H9 (cell line): ENCODE data around the gene MAPK13. TPM values are rescaled to one million over a fixed set of nuclear protein-coding genes. Genes with fewer than 3 reads are reported as not detected.

Experiments used
- DNase-seq: peaks from one replicate; pipeline ENCODE4 v3.0.0-alpha.2; 2017
- H2AFZ ChIP-seq: one replicate; pipeline ENCODE4 v1.6.1; 2013; ENCODE audit warnings: mild to moderate bottlenecking, low read length, control low read depth, moderate library complexity
- H2AK5ac ChIP-seq: 2 replicates; pipeline ENCODE4 v1.6.1; 2013; ENCODE audit warnings: low read length, control low read depth, mixed read lengths; ENCODE audit not compliant: insufficient read length
- H2BK120ac ChIP-seq: one replicate; pipeline ENCODE4 v1.6.1; 2013; ENCODE audit warnings: low read depth, mild to moderate bottlenecking, low read length, control low read depth, inconsistent platforms; ENCODE audit not compliant: poor library complexity, severe bottlenecking
- H2BK12ac ChIP-seq: 2 replicates; pipeline ENCODE4 v1.6.1; 2013; ENCODE audit warnings: low read length, control low read depth, mixed read lengths, low read depth; ENCODE audit not compliant: insufficient read length
- H2BK15ac ChIP-seq: 2 replicates; pipeline ENCODE4 v1.6.1; 2013; ENCODE audit warnings: low read depth, low read length, control low read depth
- H2BK20ac ChIP-seq: one replicate; pipeline ENCODE4 v1.6.1; 2013; ENCODE audit warnings: low read depth, mild to moderate bottlenecking, low read length, control low read depth, inconsistent platforms; ENCODE audit not compliant: poor library complexity, severe bottlenecking
- H2BK5ac ChIP-seq: 2 replicates; pipeline ENCODE4 v1.6.1; 2013; ENCODE audit warnings: low read length, control low read depth, mixed read lengths; ENCODE audit not compliant: insufficient read length
- H3K14ac ChIP-seq: 2 replicates; pipeline ENCODE4 v1.6.1; 2013; ENCODE audit warnings: low read length, control low read depth; ENCODE audit not compliant: insufficient read depth
- H3K18ac ChIP-seq: 2 replicates; pipeline ENCODE4 v1.6.1; 2013; ENCODE audit warnings: low read depth, mild to moderate bottlenecking, mixed read lengths, low read length, control low read depth; ENCODE audit not compliant: insufficient read length
- H3K23ac ChIP-seq: 2 replicates; pipeline ENCODE4 v1.6.1; 2013; ENCODE audit warnings: low read length, control low read depth, mixed read lengths, low read depth; ENCODE audit not compliant: insufficient read length
- H3K23me2 ChIP-seq: 2 replicates; pipeline ENCODE4 v1.6.1; 2013; ENCODE audit warnings: low read depth, mild to moderate bottlenecking, mixed read lengths, low read length, control low read depth; ENCODE audit not compliant: insufficient read length, poor library complexity, severe bottlenecking
- H3K27ac ChIP-seq: 2 replicates; pipeline ENCODE4 v1.5.1; 2013; ENCODE audit warnings: low read length, control low read depth, mixed read lengths, low read depth; ENCODE audit not compliant: insufficient read length
- H3K27me3 ChIP-seq: 2 replicates; pipeline ENCODE4 v1.6.1; 2013; ENCODE audit warnings: low read length, control low read depth, inconsistent platforms; ENCODE audit not compliant: insufficient read depth
- H3K4ac ChIP-seq: 2 replicates; pipeline ENCODE4 v1.6.1; 2013; ENCODE audit warnings: low read depth, mild to moderate bottlenecking, control low read depth, inconsistent platforms, low read length, moderate library complexity
- H3K4me1 ChIP-seq: 2 replicates; pipeline ENCODE4 v1.6.1; 2013; ENCODE audit warnings: low read length, control low read depth, inconsistent platforms; ENCODE audit not compliant: insufficient read depth
- H3K4me2 ChIP-seq: 2 replicates; pipeline ENCODE4 v1.6.1; 2013; ENCODE audit warnings: low read length, control low read depth, mixed read lengths; ENCODE audit not compliant: insufficient read length, insufficient read depth
- H3K56ac ChIP-seq: 2 replicates; pipeline ENCODE4 v1.6.1; 2013; ENCODE audit warnings: low read depth, mild to moderate bottlenecking, mixed read lengths, low read length, control low read depth; ENCODE audit not compliant: insufficient read length
- H3K79me1 ChIP-seq: 2 replicates; pipeline ENCODE4 v1.6.1; 2013; ENCODE audit warnings: low read depth, mild to moderate bottlenecking, moderate library complexity, low read length, control low read depth, inconsistent platforms; ENCODE audit not compliant: insufficient read depth, poor library complexity, severe bottlenecking
- H3K79me2 ChIP-seq: 2 replicates; pipeline ENCODE4 v1.6.1; 2013; ENCODE audit warnings: low read length, control low read depth, inconsistent platforms; ENCODE audit not compliant: insufficient read depth
- H3K9ac ChIP-seq: 2 replicates; pipeline ENCODE4 v1.6.1; 2013; ENCODE audit warnings: low read length, control low read depth, mixed read lengths; ENCODE audit not compliant: insufficient read length; ENCODE audit errors: extremely low read depth
- H3K9me3 ChIP-seq: one replicate; pipeline ENCODE4 v1.6.1; 2013; ENCODE audit warnings: low read depth, low read length, inconsistent platforms; ENCODE audit not compliant: control insufficient read depth
- H3T11ph ChIP-seq: one replicate; pipeline ENCODE4 v1.6.1; 2013; ENCODE audit warnings: mild to moderate bottlenecking, low read length, control low read depth, inconsistent platforms
- H4K20me1 ChIP-seq: one replicate; pipeline ENCODE4 v1.6.1; 2013; ENCODE audit not compliant: control insufficient read depth, insufficient read length, insufficient read depth
- H4K5ac ChIP-seq: 2 replicates; pipeline ENCODE4 v1.6.1; 2013; ENCODE audit warnings: low read depth, mild to moderate bottlenecking, mixed read lengths, low read length, control low read depth; ENCODE audit not compliant: insufficient read length
- H4K8ac ChIP-seq: replicated peaks from 2 replicates; pipeline ENCODE4 v1.6.1; 2013; ENCODE audit warnings: low read length, control low read depth, mixed read lengths, low read depth; ENCODE audit not compliant: insufficient read length
- H4K91ac ChIP-seq: 2 replicates; pipeline ENCODE4 v1.6.1; 2013; ENCODE audit warnings: low read depth, mild to moderate bottlenecking, moderate library complexity, mixed read lengths, low read length, control low read depth; ENCODE audit not compliant: insufficient read length
- H3K27ac Mint-ChIP-seq, 3 experiments: 2 replicates in 2 of 3; 3 replicates in 1 of 3; pipeline ENCODE4 v1.8.0; 2020 to 2021; ENCODE audit warnings: mixed read lengths in 3 of 3, mild to moderate bottlenecking in 1 of 3, moderate library complexity in 1 of 3
- H3K27me3 Mint-ChIP-seq: 2 replicates; pipeline ENCODE4 v1.8.0; 2021; ENCODE audit warnings: low read depth, mild to moderate bottlenecking, moderate library complexity, mixed read lengths
- H3K36me3 Mint-ChIP-seq, 3 experiments: 2 replicates in 2 of 3; 3 replicates in 1 of 3; pipeline ENCODE4 v1.8.0; 2020 to 2021; ENCODE audit warnings: low read depth in 3 of 3, mixed read lengths in 3 of 3; ENCODE audit not compliant: insufficient read depth in 1 of 3
- H3K4me1 Mint-ChIP-seq, 2 experiments: 2 replicates each; pipeline ENCODE4 v1.8.0; 2020; ENCODE audit warnings: mixed read lengths in 2 of 2
- H3K4me3 Mint-ChIP-seq, 2 experiments: 2 replicates in 1 of 2; 3 replicates in 1 of 2; pipeline ENCODE4 v1.8.0; 2020 to 2021; ENCODE audit warnings: mild to moderate bottlenecking in 2 of 2, mixed read lengths in 2 of 2, moderate library complexity in 1 of 2
- H3K9me3 Mint-ChIP-seq, 2 experiments: 2 replicates in 1 of 2; 3 replicates in 1 of 2; pipeline ENCODE4 v1.8.0; 2020; ENCODE audit warnings: mild to moderate bottlenecking in 2 of 2, mixed read lengths in 2 of 2, moderate library complexity in 1 of 2
- WGBS: extraction: QIAGEN DNeasy Blood & Tissue Kit; methylation state at CpG from one replicate; pipeline ENCODE4 v1.1.7; 2013; ENCODE audit warnings: missing lambda C conversion rate, low lambda C conversion rate, mixed read lengths; ENCODE audit not compliant: insufficient read length; ENCODE audit errors: extremely low coverage; 5-methylcytosine and 5-hydroxymethylcytosine counted together
- total RNA-seq: library from RNA; stranded (reverse); gene quantifications from 2 replicates; pipeline ENCODE4 v1.2.1, GENCODE V29; 2021
- TF ChIP-seq, protein P1 (sequence below): fragments of 200-600 bp; sonication (generic); conservative IDR thresholded peaks from 3 replicates; pipeline ENCODE4 v1.8.0; 2021; ENCODE audit warnings: antibody characterized with exemption, mild to moderate bottlenecking

MAPK13 gene
- total RNA-seq, 1 experiment from 2014 or later: 18.9 TPM

DNA sequence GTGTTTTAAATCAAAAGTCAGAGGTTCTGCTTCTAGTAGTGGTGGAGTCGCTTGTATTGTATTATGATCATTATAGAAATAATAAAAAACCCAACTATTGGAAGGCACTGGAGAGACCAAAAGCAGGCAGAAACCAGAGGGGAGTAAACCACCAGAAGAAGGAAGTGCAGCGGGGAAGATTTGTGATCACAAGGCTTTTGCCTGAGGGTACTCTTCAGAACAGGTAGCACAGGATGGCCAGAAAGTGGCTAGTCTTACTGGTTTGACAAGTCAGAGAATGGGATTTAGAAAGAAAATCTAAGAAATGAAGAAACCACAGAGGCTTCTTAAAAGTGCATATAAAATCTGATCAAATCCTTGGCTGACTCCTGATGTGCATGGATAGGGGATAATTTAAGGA lies 24.0 kb downstream of the MAPK13 start:
- no peak overlapping the region for H3T11ph ChIP-seq
- H3K23ac ChIP-seq: no peak overlapping the region
- DNase-seq: no peak
- WGBS: no CpG with 5 or more reads among the region's 2 CpGs
- no peaks in the 10 kb centered on the region for H3K9me3 ChIP-seq
- H4K20me1 ChIP-seq: no peaks in the 10 kb centered on the region
- no peak overlapping the region for H2BK12ac ChIP-seq
- Mint-ChIP-seq H3K4me3 (no peak overlapping the region), H3K4me1 (peaks cover 0 to 4% of the 10 kb centered on the region in 2 experiments; a peak in 1 of 4 replicates), H3K27ac (no peak overlapping the region), H3K9me3 (peaks cover 8 to 17% of the 10 kb centered on the region in 2 experiments; a peak in 4 of 5 replicates), H3K36me3 (peaks cover 0 to 4% (median 2%) of the 10 kb centered on the region in 3 experiments; a peak in 2 of 7 replicates), H3K27me3 (no peaks in the 10 kb centered on the region)
- no peaks in the 10 kb centered on the region for H3K4me1 ChIP-seq
- no peak overlapping the region for H2BK120ac ChIP-seq
- H3K18ac ChIP-seq: no peak overlapping the region
- H3K79me1 ChIP-seq: no peaks in the 10 kb centered on the region
- H3K79me2 ChIP-seq: no peaks in the 10 kb centered on the region
- no peak overlapping the region for H3K4me2 ChIP-seq
- no peak overlapping the region for H2AK5ac ChIP-seq
- no peak overlapping the region for H2BK15ac ChIP-seq
- no peak overlapping the region for H3K4ac ChIP-seq
- H2BK5ac ChIP-seq: no peak overlapping the region
- no peak overlapping the region for H3K14ac ChIP-seq
- no peak overlapping the region for H4K8ac ChIP-seq
- no peak overlapping the region for H3K27ac ChIP-seq
- H2BK20ac ChIP-seq: no peak overlapping the region
- H3K9ac ChIP-seq: no peak overlapping the region
- H2AFZ ChIP-seq: no peak overlapping the region
- H4K5ac ChIP-seq: no peak overlapping the region
- H4K91ac ChIP-seq: no peak overlapping the region
- TF ChIP-seq, protein P1, sequence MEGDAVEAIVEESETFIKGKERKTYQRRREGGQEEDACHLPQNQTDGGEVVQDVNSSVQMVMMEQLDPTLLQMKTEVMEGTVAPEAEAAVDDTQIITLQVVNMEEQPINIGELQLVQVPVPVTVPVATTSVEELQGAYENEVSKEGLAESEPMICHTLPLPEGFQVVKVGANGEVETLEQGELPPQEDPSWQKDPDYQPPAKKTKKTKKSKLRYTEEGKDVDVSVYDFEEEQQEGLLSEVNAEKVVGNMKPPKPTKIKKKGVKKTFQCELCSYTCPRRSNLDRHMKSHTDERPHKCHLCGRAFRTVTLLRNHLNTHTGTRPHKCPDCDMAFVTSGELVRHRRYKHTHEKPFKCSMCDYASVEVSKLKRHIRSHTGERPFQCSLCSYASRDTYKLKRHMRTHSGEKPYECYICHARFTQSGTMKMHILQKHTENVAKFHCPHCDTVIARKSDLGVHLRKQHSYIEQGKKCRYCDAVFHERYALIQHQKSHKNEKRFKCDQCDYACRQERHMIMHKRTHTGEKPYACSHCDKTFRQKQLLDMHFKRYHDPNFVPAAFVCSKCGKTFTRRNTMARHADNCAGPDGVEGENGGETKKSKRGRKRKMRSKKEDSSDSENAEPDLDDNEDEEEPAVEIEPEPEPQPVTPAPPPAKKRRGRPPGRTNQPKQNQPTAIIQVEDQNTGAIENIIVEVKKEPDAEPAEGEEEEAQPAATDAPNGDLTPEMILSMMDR: no peak
- H3K27me3 ChIP-seq: no peaks in the 10 kb centered on the region
- no peaks in the 10 kb centered on the region for H3K23me2 ChIP-seq
- no peak overlapping the region for H3K56ac ChIP-seq
